ENCODE measurements around the gene PRSS37.

PRSS37 gene

GRCh38 chr7:141874787-141875186 lies 33.5 kb upstream of the PRSS37 start:
- no peak overlapping the region for H3K4me3 ChIP-seq
- DNase-seq (ENCODE audit: low spot score) = no peak
- TF ChIP-seq CTCF (IDR thresholded peaks at IDR 0.05) = no peak
- no peak overlapping the region for H3K27ac ChIP-seq

GRCh38 chr7:141872931-141873330 lies 31.6 kb upstream of the PRSS37 start:
- Histone ChIP-seq H3K27ac (no peak overlapping the region), H3K4me3 (no peak overlapping the region)
- TF ChIP-seq CTCF (IDR thresholded peaks at IDR 0.05) = no peak
- DNase-seq (ENCODE audit: low spot score) = no peak

GRCh38 chr7:141866974-141867373 lies 25.7 kb upstream of the PRSS37 start:
- Histone ChIP-seq H3K27ac (no peak overlapping the region), H3K4me3 (no peak overlapping the region)
- TF ChIP-seq CTCF (IDR thresholded peaks at IDR 0.05) = no peak
- no peak for DNase-seq (ENCODE audit: low spot score)

GRCh38 chr7:141864765-141865447 lies 23.6 kb upstream of the PRSS37 start:
- H3K27ac ChIP-seq = no peak overlapping the region
- TF ChIP-seq CTCF (IDR thresholded peaks at IDR 0.05) = no peak

GRCh38 chr7:141860207-141860606 lies 18.9 kb upstream of the PRSS37 start:
- TF ChIP-seq CTCF (IDR thresholded peaks at IDR 0.05) = no peak
- no peak overlapping the region for H3K4me3 ChIP-seq
- no peak for DNase-seq (ENCODE audit: low spot score)
- no peak overlapping the region for H3K27ac ChIP-seq

More at GRCh38 chr7:141864765-141865447, 23.6 kb upstream of the PRSS37 start:
- DNase-seq (ENCODE audit: low spot score) = no peak
- H3K4me3 ChIP-seq = no peak overlapping the region

GRCh38 chr7:141847996-141848395 lies 6.7 kb upstream of the PRSS37 start:
- H3K4me3 ChIP-seq = no peak overlapping the region
- no peak for TF ChIP-seq CTCF (IDR thresholded peaks at IDR 0.05)
- H3K27ac ChIP-seq = no peak overlapping the region
- no peak for DNase-seq (ENCODE audit: low spot score)

- H3K4me3 ChIP-seq = no peak overlapping the region
- DNase-seq (ENCODE audit: low spot score) = no peak
- H3K27ac ChIP-seq = no peak overlapping the region
- TF ChIP-seq CTCF (IDR thresholded peaks at IDR 0.05) = no peak
These were observed 3.0 kb upstream of the PRSS37 start for GRCh38 chr7:141844256-141844655.
